ENCODE measurements around the gene UBE2Z.

Gene UBE2Z

GRCh38 chr17:48890086-48890485 is 18.1 kb upstream of the UBE2Z start:
- H3K36me3 ChIP-seq (ENCODE audit: insufficient read depth, low read length): peaks cover 4% of the 10 kb centered on the region
- H3K27ac ChIP-seq (ENCODE audit: low read length): no peak overlapping the region
- no peak overlapping the region for H2AFZ ChIP-seq (ENCODE audit: low read depth, low read length)
- TF ChIP-seq CTCF (IDR thresholded peaks at IDR 0.05; ENCODE audit: borderline replicate concordance, extremely low read depth, low read length, poor library complexity, severe bottlenecking) (no peak), EZH2 (IDR thresholded peaks at IDR 0.05; ENCODE audit: borderline replicate concordance, low read depth, low read length, severe bottlenecking) (no peak)
- no peak overlapping the region for H3K9ac ChIP-seq (ENCODE audit: low read depth, low read length)
- DNase-seq (no peak), ATAC-seq (ENCODE audit: insufficient read depth, low read depth) (no peak)
- peaks cover 21% of the 10 kb centered on the region for H3K79me2 ChIP-seq (ENCODE audit: insufficient read depth, low read length)
- H3K4me3 ChIP-seq (ENCODE audit: low read depth in 1 of 2, low read length in 2 of 2): no peak overlapping the region
- H3K4me1 ChIP-seq (ENCODE audit: insufficient read depth, low read length): peaks cover 33% of the 10 kb centered on the region
- no peaks in the 10 kb centered on the region for H4K20me1 ChIP-seq (ENCODE audit: insufficient read depth, low read length)
- no peak overlapping the region for H3K4me2 ChIP-seq (ENCODE audit: insufficient read depth, low read length)
- no peaks in the 10 kb centered on the region for H3K27me3 ChIP-seq (ENCODE audit: insufficient read depth, low read length, poor library complexity)
- no peaks in the 10 kb centered on the region for H3K9me3 ChIP-seq (ENCODE audit: insufficient read depth, low read length, severe bottlenecking)

GRCh38 chr17:48892940-48893645 is 15.1 kb upstream of the UBE2Z start:
- Histone ChIP-seq H3K79me2 (ENCODE audit: insufficient read depth, low read length) (peaks cover 21% of the 10 kb centered on the region), H3K9ac (ENCODE audit: low read depth, low read length) (peak overlapping the region; percentile 67), H3K9me3 (ENCODE audit: insufficient read depth, low read length, severe bottlenecking) (no peaks in the 10 kb centered on the region), H3K27me3 (ENCODE audit: insufficient read depth, low read length, poor library complexity) (no peaks in the 10 kb centered on the region), H2AFZ (ENCODE audit: low read depth, low read length) (peak overlapping the region; percentile 86), H3K36me3 (ENCODE audit: insufficient read depth, low read length) (peaks cover 24% of the 10 kb centered on the region), H4K20me1 (ENCODE audit: insufficient read depth, low read length) (no peaks in the 10 kb centered on the region), H3K4me3 (ENCODE audit: low read depth in 1 of 2, low read length in 2 of 2) (peak overlapping the region; percentile 77 to 88; a peak in 3 of 4 replicates), H3K4me2 (ENCODE audit: insufficient read depth, low read length) (peak overlapping the region; percentile 94), H3K27ac (ENCODE audit: low read length) (peak overlapping the region; percentile 72), H3K4me1 (ENCODE audit: insufficient read depth, low read length) (peaks cover 31% of the 10 kb centered on the region)
- ATAC-seq (ENCODE audit: insufficient read depth, low read depth): no peak
- no peak for TF ChIP-seq CTCF (IDR thresholded peaks at IDR 0.05; ENCODE audit: borderline replicate concordance, extremely low read depth, low read length, poor library complexity, severe bottlenecking)
- no peak for TF ChIP-seq EZH2 (IDR thresholded peaks at IDR 0.05; ENCODE audit: borderline replicate concordance, low read depth, low read length, severe bottlenecking)
- no peak for DNase-seq

DNA sequence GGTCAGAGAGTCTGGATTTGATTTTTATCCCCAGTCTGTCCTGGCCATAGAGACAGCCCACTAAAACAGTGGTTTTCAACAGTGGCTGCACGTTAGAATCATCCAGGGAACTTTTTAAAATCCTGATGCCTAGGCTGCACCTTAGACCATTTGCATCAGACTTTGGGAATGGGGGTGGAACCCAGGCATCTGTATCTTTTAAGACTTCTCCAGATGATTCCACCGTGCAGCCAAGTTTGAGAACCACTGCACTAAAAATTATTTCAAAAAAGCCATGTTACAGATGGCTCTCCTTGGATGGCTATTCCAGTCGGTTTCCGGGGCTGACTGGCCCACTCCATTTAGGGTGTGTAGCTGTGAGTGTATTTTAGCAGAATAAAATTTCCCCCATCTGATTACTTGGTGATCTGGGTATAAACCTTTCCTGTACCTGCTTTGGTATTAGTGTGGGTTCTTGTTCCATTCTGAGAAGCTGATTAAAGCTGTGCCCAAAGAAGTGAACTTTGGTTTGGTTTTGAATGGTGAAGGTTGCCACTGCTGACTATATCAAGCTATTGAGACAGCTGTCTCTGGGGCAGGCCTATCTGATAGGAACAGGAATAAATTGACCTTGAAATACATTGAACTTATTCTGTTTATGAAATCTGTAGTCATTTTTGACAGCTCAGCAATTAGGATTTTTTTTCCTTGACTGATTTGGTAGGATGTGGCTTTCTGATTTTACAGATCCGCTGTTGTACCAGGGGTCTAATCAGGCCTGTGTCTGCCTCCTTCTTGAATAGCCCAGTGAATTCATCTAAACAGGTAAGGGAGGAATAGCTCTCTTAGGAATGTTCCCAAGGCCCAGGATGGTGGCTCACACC is 14.3 kb upstream of the UBE2Z start:
- H3K4me1 ChIP-seq (ENCODE audit: insufficient read depth, low read length): peaks cover 31% of the 10 kb centered on the region
- peaks cover 21% of the 10 kb centered on the region for H3K79me2 ChIP-seq (ENCODE audit: insufficient read depth, low read length)
- DNase-seq: no peak
- H3K27ac ChIP-seq (ENCODE audit: low read length): no peak overlapping the region
- no peak for TF ChIP-seq EZH2 (IDR thresholded peaks at IDR 0.05; ENCODE audit: borderline replicate concordance, low read depth, low read length, severe bottlenecking)
- TF ChIP-seq CTCF (IDR thresholded peaks at IDR 0.05; ENCODE audit: borderline replicate concordance, extremely low read depth, low read length, poor library complexity, severe bottlenecking): no peak
- H3K27me3 ChIP-seq (ENCODE audit: insufficient read depth, low read length, poor library complexity): no peaks in the 10 kb centered on the region
- H3K9me3 ChIP-seq (ENCODE audit: insufficient read depth, low read length, severe bottlenecking): no peaks in the 10 kb centered on the region
- H3K36me3 ChIP-seq (ENCODE audit: insufficient read depth, low read length): peaks cover 24% of the 10 kb centered on the region
- H3K9ac ChIP-seq (ENCODE audit: low read depth, low read length): peak overlapping the region; percentile 67
- ATAC-seq (ENCODE audit: insufficient read depth, low read depth): no peak
- H3K4me3 ChIP-seq (ENCODE audit: low read depth in 1 of 2, low read length in 2 of 2): peak overlapping the region; percentile 77 to 88; a peak in 3 of 4 replicates
- H3K4me2 ChIP-seq (ENCODE audit: insufficient read depth, low read length): peak overlapping the region; percentile 94
- H2AFZ ChIP-seq (ENCODE audit: low read depth, low read length): no peak overlapping the region
- no peaks in the 10 kb centered on the region for H4K20me1 ChIP-seq (ENCODE audit: insufficient read depth, low read length)

All from DND-41 (cell line).